Fibroblast of lung (primary cell): ENCODE data around the gene SMYD1.

Source experiments
- EZH2 ChIP-seq: IDR thresholded peaks from 2 replicates; pipeline ENCODE4 v1.5.1; 2012; ENCODE audit warnings: low read length, control low read depth, mild to moderate bottlenecking; ENCODE audit errors: missing control alignments
- TF ChIP-seq, protein P1 (sequence below), 2 donors: IDR thresholded peaks in 1 of 2; conservative IDR thresholded peaks in 1 of 2; 1 replicate in 1 of 2; 2 replicates in 1 of 2; pipeline ENCODE4 v1.5.1; 2011 to 2012; ENCODE audit warnings: low read length in 2 of 2, control low read depth in 1 of 2, inconsistent platforms in 1 of 2, low read depth in 1 of 2, mild to moderate bottlenecking in 1 of 2

DNA sequence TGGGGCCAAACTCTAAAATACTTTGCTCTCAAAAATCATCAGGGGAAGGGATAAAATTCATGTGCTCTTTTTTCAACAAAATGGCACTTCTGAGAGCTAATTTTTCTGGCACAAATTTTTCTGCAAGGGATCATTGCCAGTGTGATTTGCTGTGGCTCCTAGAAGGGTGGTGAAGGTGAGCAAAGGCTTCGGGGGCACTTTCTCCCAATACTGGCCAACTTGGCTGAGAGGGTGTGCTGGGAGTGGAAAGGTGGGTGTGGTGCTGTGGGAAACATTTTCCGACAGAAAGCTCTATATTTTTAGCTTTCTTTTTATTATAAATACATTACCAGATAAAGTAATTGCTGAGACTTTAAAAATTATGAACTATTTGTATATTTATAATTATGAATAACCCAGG is 419 bp downstream of the SMYD1 start:
- TF ChIP-seq, protein P1, sequence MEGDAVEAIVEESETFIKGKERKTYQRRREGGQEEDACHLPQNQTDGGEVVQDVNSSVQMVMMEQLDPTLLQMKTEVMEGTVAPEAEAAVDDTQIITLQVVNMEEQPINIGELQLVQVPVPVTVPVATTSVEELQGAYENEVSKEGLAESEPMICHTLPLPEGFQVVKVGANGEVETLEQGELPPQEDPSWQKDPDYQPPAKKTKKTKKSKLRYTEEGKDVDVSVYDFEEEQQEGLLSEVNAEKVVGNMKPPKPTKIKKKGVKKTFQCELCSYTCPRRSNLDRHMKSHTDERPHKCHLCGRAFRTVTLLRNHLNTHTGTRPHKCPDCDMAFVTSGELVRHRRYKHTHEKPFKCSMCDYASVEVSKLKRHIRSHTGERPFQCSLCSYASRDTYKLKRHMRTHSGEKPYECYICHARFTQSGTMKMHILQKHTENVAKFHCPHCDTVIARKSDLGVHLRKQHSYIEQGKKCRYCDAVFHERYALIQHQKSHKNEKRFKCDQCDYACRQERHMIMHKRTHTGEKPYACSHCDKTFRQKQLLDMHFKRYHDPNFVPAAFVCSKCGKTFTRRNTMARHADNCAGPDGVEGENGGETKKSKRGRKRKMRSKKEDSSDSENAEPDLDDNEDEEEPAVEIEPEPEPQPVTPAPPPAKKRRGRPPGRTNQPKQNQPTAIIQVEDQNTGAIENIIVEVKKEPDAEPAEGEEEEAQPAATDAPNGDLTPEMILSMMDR (conservative IDR thresholded peaks at IDR 0.05 in 1 of 2, IDR thresholded peaks at IDR 0.05 in 1 of 2; ENCODE audit: low read depth in 1 of 2, low read length in 2 of 2), result no peak
- no peak for TF ChIP-seq EZH2
